Osteocyte (in vitro differentiated cells): Measurements from ENCODE around the gene NOL12. TPM values are rescaled to one million over a fixed set of nuclear protein-coding genes. Genes with fewer than 3 reads are reported as not detected.

Experiments
- DNase-seq: peaks from one replicate; pipeline ENCODE4 v3.0.0; 2021; ENCODE audit warnings: mixed read lengths; ENCODE audit not compliant: unreplicated experiment; ENCODE audit errors: extremely low spot score
- H3K27ac Mint-ChIP-seq: one replicate; pipeline ENCODE4 v1.8.0; 2021; ENCODE audit warnings: mild to moderate bottlenecking, mixed read lengths; ENCODE audit not compliant: unreplicated experiment
- H3K27me3 Mint-ChIP-seq: one replicate; pipeline ENCODE4 v1.8.0; 2021; ENCODE audit warnings: mixed read lengths; ENCODE audit not compliant: unreplicated experiment
- H3K36me3 Mint-ChIP-seq: one replicate; pipeline ENCODE4 v1.8.0; 2021; ENCODE audit warnings: mixed read lengths; ENCODE audit not compliant: unreplicated experiment
- H3K4me1 Mint-ChIP-seq: one replicate; pipeline ENCODE4 v1.8.0; 2021; ENCODE audit warnings: mixed read lengths; ENCODE audit not compliant: unreplicated experiment
- H3K4me3 Mint-ChIP-seq: one replicate; pipeline ENCODE4 v1.8.0; 2021; ENCODE audit warnings: mild to moderate bottlenecking, moderate library complexity, mixed read lengths; ENCODE audit not compliant: unreplicated experiment
- H3K9me3 Mint-ChIP-seq: one replicate; pipeline ENCODE4 v1.8.0; 2021; ENCODE audit warnings: mixed read lengths; ENCODE audit not compliant: unreplicated experiment
- total RNA-seq: library from RNA; stranded (reverse); gene quantifications from 2 replicates; pipeline ENCODE4 v1.2.1, GENCODE V29; 2021
- TF ChIP-seq, protein P1 (sequence below): fragments of 200-600 bp; sonication (generic); IDR thresholded peaks from 2 replicates; pipeline ENCODE4 v1.5.0; 2021; ENCODE audit warnings: antibody characterized with exemption, mild to moderate bottlenecking, moderate library complexity

NOL12 gene
- total RNA-seq, 1 donor from 2014 or later = 22.7 TPM

DNA sequence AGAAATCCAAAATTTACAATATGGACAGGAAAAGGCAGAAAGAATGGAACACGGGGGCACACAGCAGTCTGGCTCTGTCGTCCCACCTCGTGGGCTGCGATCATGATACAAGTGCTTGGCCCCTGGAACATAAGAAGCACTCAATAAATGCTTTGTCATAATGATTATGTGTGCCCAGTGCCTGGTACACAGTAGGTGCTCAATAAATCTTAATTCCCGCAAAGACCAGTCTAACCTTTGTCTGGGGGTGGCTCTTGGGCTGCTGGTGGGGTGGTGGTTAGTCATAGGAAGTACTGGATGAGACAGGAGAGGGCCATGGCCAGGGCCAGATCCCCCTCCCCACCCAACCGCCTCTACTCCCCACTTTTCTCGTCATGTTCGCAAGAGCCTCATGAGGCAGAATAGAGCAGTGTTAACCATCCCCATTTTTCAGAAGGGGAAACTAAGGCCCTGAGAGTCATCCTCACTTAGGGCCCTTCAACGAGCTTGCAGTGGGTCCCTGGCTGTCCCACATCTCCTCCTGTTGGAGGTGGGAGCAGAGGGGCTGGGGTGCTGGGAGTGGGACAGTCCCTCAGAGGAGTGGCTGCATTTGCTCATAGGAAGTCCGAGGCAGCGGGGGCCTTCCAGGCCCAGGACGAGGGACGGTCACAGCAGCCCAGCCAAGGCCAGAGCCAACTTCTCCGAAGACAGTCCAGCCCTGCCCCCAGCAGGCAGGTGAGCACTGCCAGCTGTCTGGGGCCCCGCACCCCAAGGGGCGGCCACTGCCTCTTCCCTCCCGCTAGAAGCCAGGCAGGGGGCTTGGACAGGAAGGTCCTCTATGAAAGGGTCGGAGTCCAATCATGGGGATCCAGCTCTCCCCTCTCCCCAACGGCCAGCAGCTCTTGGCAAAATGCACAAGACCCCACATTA is 46.8 kb downstream of the NOL12 start:
- Mint-ChIP-seq H3K4me1 (peaks cover 4% of the 10 kb centered on the region), H3K36me3 (no peaks in the 10 kb centered on the region), H3K27ac (no peak overlapping the region), H3K9me3 (no peaks in the 10 kb centered on the region), H3K27me3 (no peaks in the 10 kb centered on the region), H3K4me3 (no peak overlapping the region)
- TF ChIP-seq, protein P1, sequence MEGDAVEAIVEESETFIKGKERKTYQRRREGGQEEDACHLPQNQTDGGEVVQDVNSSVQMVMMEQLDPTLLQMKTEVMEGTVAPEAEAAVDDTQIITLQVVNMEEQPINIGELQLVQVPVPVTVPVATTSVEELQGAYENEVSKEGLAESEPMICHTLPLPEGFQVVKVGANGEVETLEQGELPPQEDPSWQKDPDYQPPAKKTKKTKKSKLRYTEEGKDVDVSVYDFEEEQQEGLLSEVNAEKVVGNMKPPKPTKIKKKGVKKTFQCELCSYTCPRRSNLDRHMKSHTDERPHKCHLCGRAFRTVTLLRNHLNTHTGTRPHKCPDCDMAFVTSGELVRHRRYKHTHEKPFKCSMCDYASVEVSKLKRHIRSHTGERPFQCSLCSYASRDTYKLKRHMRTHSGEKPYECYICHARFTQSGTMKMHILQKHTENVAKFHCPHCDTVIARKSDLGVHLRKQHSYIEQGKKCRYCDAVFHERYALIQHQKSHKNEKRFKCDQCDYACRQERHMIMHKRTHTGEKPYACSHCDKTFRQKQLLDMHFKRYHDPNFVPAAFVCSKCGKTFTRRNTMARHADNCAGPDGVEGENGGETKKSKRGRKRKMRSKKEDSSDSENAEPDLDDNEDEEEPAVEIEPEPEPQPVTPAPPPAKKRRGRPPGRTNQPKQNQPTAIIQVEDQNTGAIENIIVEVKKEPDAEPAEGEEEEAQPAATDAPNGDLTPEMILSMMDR = no peak
- DNase-seq = no peak

DNA sequence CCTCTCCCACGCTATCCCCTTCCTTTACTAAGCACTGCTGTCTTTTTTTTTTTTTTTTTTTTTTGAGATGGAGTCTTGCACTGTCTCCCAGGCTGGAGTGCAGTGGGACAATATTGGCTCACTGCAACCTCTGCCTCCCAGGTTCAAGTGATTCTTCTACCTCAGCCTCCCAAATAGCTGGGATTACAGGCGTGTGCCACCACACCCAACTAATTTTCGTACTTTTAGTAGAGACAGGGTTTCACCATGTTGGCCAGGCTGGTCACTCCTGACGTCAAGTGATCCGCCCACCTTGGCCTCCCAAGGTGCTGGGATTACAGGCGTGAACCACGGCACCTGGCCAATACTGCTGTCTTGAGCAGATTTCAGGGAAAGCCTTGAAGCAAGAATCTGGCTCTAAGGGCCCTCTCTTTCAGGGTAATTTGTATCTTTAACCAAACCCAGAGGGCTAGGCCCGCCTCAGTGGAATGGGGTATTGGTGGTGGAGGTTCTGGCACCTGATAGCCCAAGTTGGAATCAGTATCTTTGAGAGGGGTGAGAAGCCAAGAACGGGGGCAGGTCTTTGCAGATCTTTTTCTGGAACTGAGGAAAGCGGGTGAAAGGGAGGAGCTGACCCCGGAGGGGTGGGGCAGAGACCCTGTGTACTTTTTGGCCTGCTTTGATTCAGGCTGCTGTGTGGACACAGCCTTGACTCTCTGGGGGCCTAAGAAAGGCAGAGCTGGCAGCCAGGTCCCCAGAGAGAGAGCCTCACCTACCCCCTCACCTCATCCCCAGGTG is 47.7 kb downstream of the NOL12 start:
- no peaks in the 10 kb centered on the region for H3K36me3 Mint-ChIP-seq
- H3K4me1 Mint-ChIP-seq = no peaks in the 10 kb centered on the region
- no peak overlapping the region for H3K27ac Mint-ChIP-seq
- H3K9me3 Mint-ChIP-seq = no peaks in the 10 kb centered on the region
- TF ChIP-seq, protein P1 = no peak
- H3K27me3 Mint-ChIP-seq = no peaks in the 10 kb centered on the region
- no peak overlapping the region for H3K4me3 Mint-ChIP-seq
- DNase-seq = no peak

DNA sequence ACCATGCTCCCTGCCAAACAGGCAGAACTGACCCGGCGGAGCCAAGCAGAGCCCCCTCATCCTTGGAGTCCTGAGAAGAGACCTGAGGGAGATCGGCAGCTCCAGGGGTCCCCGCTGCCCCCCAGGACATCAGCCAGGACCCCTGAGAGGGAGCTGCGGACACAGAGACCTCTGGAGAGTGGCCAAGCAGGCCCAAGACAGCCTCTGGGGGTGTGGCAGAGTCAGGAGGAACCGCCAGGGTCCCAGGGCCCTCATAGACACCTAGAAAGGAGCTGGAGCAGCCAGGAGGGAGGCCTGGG is 48.2 kb downstream of the NOL12 start:
- H3K27ac Mint-ChIP-seq = no peak overlapping the region

DNA sequence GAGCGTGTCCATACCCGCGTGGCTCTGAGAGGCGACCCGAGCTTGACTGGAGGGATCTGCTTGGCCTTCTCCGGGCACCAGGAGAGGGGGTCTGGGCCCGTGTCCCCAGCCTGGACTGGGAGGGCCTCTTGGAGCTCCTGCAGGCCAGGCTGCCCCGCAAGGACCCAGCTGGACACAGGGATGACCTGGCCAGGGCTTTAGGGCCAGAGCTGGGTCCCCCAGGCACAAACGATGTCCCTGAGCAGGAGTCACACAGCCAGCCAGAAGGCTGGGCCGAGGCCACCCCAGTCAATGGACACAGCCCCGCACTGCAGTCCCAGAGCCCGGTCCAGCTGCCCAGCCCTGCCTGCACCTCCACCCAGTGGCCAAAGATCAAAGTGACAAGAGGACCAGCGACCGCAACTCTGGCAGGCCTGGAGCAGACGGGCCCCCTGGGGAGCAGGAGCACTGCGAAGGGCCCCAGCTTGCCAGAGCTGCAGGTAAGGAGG is 48.9 kb downstream of the NOL12 start:
- no peak for DNase-seq
- no peak overlapping the region for H3K27ac Mint-ChIP-seq
- TF ChIP-seq, protein P1 = peak; percentile 41
- H3K4me3 Mint-ChIP-seq = no peak overlapping the region
- no peaks in the 10 kb centered on the region for H3K9me3 Mint-ChIP-seq
- H3K36me3 Mint-ChIP-seq = no peaks in the 10 kb centered on the region
- H3K4me1 Mint-ChIP-seq = peaks cover 4% of the 10 kb centered on the region
- H3K27me3 Mint-ChIP-seq = no peaks in the 10 kb centered on the region

More for the DNA sequence above, 48.2 kb downstream of the NOL12 start:
- Mint-ChIP-seq H3K36me3 (no peaks in the 10 kb centered on the region), H3K9me3 (no peaks in the 10 kb centered on the region), H3K4me1 (peaks cover 4% of the 10 kb centered on the region), H3K4me3 (no peak overlapping the region), H3K27me3 (no peaks in the 10 kb centered on the region)
- TF ChIP-seq, protein P1 = no peak
- no peak for DNase-seq

DNA sequence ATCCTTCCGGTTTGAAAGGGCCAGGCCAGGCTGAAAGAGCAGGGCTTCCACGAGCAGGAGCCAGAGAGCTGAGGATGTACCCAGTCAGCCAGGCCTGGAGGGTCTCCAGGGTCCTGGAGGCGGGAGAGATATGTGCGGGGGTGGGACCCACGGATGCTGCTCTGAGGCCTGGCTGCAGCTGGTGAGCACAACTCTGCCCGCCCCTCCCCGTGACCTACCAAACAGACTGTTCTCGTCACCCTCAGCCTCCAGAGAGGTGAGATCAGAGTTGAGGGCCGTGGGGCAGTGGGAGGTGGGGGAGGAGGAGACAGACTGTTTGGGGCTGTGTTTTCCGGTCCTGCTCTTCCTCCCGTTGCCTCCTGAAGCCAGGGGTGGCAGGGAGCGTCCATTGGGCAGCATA is 52.9 kb downstream of the NOL12 start:
- H3K4me3 Mint-ChIP-seq = no peak overlapping the region

More for the DNA sequence above, 52.9 kb downstream of the NOL12 start:
- no peaks in the 10 kb centered on the region for H3K36me3 Mint-ChIP-seq
- H3K9me3 Mint-ChIP-seq = no peaks in the 10 kb centered on the region
- H3K4me1 Mint-ChIP-seq = peaks cover 28% of the 10 kb centered on the region
- H3K27me3 Mint-ChIP-seq = no peaks in the 10 kb centered on the region
- H3K27ac Mint-ChIP-seq = no peak overlapping the region
- TF ChIP-seq, protein P1 = no peak
- DNase-seq = no peak
